LNCaP clone FGC (cell line): Measurements from ENCODE around the gene FAM149B1.

Source experiments
- DNase-seq: peaks from one replicate; pipeline ENCODE4 v3.0.0-alpha.2; 2011; ENCODE audit warnings: low read depth
- H3K4me3 ChIP-seq: 2 replicates; pipeline ENCODE4 v1.5.1; 2011; ENCODE audit warnings: mild to moderate bottlenecking, low read depth, low read length, control low read depth
- CTCF ChIP-seq: IDR thresholded peaks from 2 replicates; pipeline ENCODE4 v1.5.1; 2012; ENCODE audit warnings: mild to moderate bottlenecking; ENCODE audit not compliant: control insufficient read depth, insufficient read depth; ENCODE audit errors: extremely low read depth

Gene FAM149B1

GRCh38 chr10:73169320-73169719, 1.4 kb downstream of the FAM149B1 start:
- peak overlapping the region; percentile 77 for H3K4me3 ChIP-seq
- TF ChIP-seq CTCF = no peak
- no peak for DNase-seq

GRCh38 chr10:73172867-73173266, 4.9 kb downstream of the FAM149B1 start:
- no peak overlapping the region for H3K4me3 ChIP-seq
- DNase-seq = no peak
- no peak for TF ChIP-seq CTCF

- no peak overlapping the region for H3K4me3 ChIP-seq
- no peak for DNase-seq
- TF ChIP-seq CTCF = no peak
These were observed 6.4 kb downstream of the FAM149B1 start for GRCh38 chr10:73174148-73174925.

GRCh38 chr10:73182568-73182967, 14.6 kb downstream of the FAM149B1 start:
- no peak overlapping the region for H3K4me3 ChIP-seq
- no peak for TF ChIP-seq CTCF
- DNase-seq = no peak

- DNase-seq = no peak
- no peak overlapping the region for H3K4me3 ChIP-seq
- TF ChIP-seq CTCF = no peak
These were observed 15.9 kb downstream of the FAM149B1 start for GRCh38 chr10:73183667-73184281.

GRCh38 chr10:73186266-73186665, 18.3 kb downstream of the FAM149B1 start:
- no peak for DNase-seq
- TF ChIP-seq CTCF = no peak
- H3K4me3 ChIP-seq = no peak overlapping the region

DNA sequence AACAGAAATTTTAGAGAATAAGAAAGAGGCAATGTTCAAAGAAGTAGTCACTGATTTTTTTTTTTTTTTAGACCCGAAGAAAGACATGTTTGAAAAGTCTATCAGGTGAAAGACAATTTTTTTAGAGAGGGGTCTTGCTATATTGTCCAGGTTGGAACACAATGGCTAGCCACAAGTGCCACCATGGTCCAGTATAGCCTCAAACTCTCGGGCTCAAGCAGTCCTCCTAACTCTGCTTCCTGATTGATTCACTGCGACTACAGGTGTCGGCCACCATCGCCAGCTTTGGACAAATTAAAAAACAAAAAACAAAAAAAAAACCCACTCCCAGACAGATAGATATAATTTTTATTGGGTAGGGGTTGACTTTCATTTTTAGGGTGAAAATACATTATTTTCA, 22.3 kb downstream of the FAM149B1 start:
- TF ChIP-seq CTCF = no peak
- H3K4me3 ChIP-seq = no peak overlapping the region

More for the DNA sequence above, 22.3 kb downstream of the FAM149B1 start:
- DNase-seq = no peak
